DMS79 (cell line): Measurements from ENCODE around the gene CASKIN2.

Experiments
- DNase-seq: peaks from one replicate; lab custom pipeline; 2025; lab: John Stamatoyannopoulos, UW

Gene CASKIN2

GRCh38 chr17:75518983-75519537, 3.7 kb upstream of the CASKIN2 start:
- DNase-seq = no peak

GRCh38 chr17:75518201-75518600, 2.9 kb upstream of the CASKIN2 start:
- DNase-seq = no peak

GRCh38 chr17:75517297-75517865, 2.0 kb upstream of the CASKIN2 start:
- no peak for DNase-seq

- no peak for DNase-seq
Observed at GRCh38 chr17:75516619-75517296, 1.4 kb upstream of the CASKIN2 start.

GRCh38 chr17:75516255-75516618, 900 bp upstream of the CASKIN2 start, which contains the start of gene TSEN54:
Gene TSEN54, plus strand, starts transcription at chr17:75516528. Its CDS starts 33 bp downstream, at chr17:75516561.
- DNase-seq = peak; percentile 49

GRCh38 chr17:75514919-75515495, 330 bp downstream of the CASKIN2 start:
- no peak for DNase-seq

GRCh38 chr17:75514299-75514918, 928 bp downstream of the CASKIN2 start:
- DNase-seq = no peak

- DNase-seq = no peak
Observed at GRCh38 chr17:75513641-75514000, 1.7 kb downstream of the CASKIN2 start.

GRCh38 chr17:75512926-75513640, 2.3 kb downstream of the CASKIN2 start:
- DNase-seq = no peak

- no peak for DNase-seq
Observed at GRCh38 chr17:75511610-75512575, 3.4 kb downstream of the CASKIN2 start.

- DNase-seq = no peak
Observed at GRCh38 chr17:75511270-75511609, 4.1 kb downstream of the CASKIN2 start.

GRCh38 chr17:75509528-75510258, 5.6 kb downstream of the CASKIN2 start:
- DNase-seq = no peak

GRCh38 chr17:75508931-75509361, 6.4 kb downstream of the CASKIN2 start:
- no peak for DNase-seq

- no peak for DNase-seq
Observed at GRCh38 chr17:75507733-75508719, 7.3 kb downstream of the CASKIN2 start.

GRCh38 chr17:75506888-75507287, 8.4 kb downstream of the CASKIN2 start:
- DNase-seq = no peak

- no peak for DNase-seq
Observed at GRCh38 chr17:75506134-75506533, 9.2 kb downstream of the CASKIN2 start.

- DNase-seq = no peak
Observed at GRCh38 chr17:75505640-75506039, 9.7 kb downstream of the CASKIN2 start.

GRCh38 chr17:75505152-75505409, 10.3 kb downstream of the CASKIN2 start:
- no peak for DNase-seq

GRCh38 chr17:75504347-75505151, 10.8 kb downstream of the CASKIN2 start:
- DNase-seq = no peak
